Measurements from ENCODE around the gene PDXP.

- TF ChIP-seq CTCF (optimal IDR thresholded peaks at IDR 0.05 in 1 of 3, IDR thresholded peaks at IDR 0.05 in 1 of 3, conservative IDR thresholded peaks at IDR 0.05 in 1 of 3; ENCODE audit: extremely low read depth in 1 of 3, insufficient read depth in 2 of 3, low read length in 3 of 3): peak; percentile 74 to 92 (median 89)
- no peak for TF ChIP-seq EZH2 (IDR thresholded peaks at IDR 0.05; ENCODE audit: low read length)
These were observed 15.2 kb upstream of the PDXP start for GRCh38 chr22:37643225-37643847.

Measured in keratinocyte (primary cell).